Fibroblast of the conjunctiva (primary cell): ENCODE data around the gene SPATS1.

Experiments used
- DNase-seq: peaks from one replicate; pipeline ENCODE4 v3.0.0-alpha.2; 2010; ENCODE audit warnings: low read depth

SPATS1 gene, protein sequence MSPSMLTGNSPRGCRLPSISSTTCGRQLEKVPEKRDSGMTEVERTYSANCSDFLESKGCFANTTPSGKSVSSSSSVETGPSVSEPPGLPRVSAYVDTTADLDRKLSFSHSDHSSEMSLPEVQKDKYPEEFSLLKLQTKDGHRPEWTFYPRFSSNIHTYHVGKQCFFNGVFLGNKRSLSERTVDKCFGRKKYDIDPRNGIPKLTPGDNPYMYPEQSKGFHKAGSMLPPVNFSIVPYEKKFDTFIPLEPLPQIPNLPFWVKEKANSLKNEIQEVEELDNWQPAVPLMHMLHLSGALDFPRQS

DNA sequence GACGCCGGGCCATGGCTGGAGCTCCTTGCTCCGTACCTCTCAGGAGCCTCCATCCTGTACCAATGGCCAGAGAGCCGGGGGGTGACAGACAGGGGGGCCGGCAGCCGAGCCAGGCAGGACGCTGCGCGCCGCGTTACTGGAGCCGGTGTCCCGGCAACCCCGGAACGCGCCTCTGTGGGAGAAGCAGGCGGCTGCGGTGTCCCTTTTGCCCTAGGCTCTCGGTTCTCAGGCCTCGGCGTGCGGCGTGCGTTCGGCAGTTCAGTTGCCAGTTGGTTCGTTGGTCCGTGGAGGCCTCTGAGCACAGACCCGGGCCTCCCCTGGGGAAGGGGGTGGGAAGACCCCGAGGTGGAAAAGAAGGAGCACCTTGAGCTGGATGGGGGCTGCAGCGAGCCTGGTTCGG is at the start of gene SPATS1:
TSS of gene SPATS1 (plus strand) at position 162 of the 400 bp plus-strand sequence. CDS start 446 bp downstream, outside the sequence.
- no peak for DNase-seq

- no peak for DNase-seq
These were observed 49.6 kb upstream of the SPATS1 start for GRCh38 chr6:44292661-44293365.

- DNase-seq, result no peak
These were observed 47.3 kb upstream of the SPATS1 start for GRCh38 chr6:44294832-44295791.

DNA sequence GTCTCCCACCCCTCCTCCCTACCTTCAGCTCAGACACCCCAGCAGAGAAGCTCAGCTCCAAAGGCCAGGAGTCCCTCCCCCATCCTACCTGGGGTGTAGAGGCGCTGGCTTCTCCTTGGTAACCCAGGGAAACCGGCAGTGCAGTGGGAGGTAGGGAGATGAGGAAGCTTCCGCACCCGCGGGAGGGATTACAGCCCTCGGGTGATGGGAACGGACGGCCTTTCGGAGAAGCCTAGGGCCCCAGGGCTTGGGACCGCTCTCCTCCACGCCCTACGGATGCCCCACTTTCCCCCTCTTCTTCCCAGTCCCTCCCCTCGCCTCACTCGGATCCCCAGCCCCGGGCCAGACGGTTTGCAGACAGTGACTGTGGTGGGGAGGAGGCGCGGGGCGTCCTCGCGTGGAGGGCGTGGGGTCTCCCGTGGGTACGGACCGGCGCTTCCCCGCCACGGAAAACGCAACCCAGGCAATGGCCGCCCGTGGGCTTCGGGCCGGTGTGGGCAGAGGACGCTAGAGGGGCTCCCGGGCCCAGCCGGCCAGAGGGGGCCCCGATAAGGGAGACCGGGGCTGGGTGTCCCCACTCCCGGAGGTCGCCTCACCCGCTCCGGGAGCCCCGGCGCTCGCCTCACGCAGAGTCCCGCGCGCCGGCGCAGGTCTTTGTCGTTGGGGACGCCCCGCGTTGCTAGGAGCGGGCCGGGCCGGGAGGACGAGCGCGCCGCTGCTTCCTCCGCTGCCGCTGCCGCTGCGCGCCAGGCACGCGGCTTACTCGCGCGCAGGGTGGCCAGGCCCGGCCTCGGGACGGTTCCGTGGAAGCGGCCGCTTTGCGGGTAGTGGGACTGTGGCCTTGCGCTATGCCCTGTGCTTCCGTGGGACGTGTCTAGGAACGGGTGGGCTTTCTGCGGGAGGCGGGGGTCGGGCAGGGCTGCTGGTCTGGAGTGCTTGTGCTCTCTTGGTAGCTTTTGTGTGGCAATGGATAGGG is 45.1 kb upstream of the SPATS1 start:
- no peak for DNase-seq

DNA sequence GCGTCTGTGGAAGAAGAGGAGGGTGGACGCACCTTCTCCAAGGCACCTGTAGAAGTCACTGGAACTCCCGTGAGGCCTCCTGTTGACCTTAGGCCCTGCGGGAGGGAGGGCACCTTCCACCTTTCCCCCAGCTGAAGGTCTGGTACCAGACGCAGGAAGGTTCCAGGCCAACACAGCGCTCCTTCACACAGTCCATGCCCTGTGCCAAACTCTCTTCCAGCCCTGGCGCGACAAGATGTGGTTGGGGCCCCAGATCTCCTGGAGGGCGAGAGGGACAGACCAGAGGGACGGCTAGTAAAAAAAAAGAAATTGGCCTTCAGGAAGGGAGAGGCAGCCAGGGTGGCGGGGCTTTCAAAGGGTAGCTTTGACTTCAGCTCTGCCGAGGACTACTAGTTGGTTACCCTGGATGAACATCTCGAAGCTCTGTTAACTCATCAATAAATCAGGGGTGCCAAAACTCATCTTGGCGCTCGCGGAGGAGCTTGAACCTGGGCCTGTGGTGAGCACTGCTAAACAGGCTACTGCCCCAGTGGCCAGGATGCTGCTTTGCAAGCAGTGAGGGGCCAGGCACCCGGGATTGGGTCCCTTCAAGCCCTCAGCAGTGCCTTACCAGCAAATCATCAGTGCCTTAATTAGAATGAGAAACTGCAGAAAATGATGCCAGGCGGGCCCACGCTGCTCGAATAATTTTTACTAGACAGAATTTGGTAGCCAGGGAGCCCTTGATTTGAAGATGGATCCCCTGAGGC is 44.2 kb upstream of the SPATS1 start:
- DNase-seq, result no peak

GRCh38 chr6:44298864-44299263 is 43.6 kb upstream of the SPATS1 start:
- DNase-seq, result no peak

- DNase-seq, result no peak
These were observed 42.1 kb upstream of the SPATS1 start for GRCh38 chr6:44300292-44300823.

- DNase-seq, result no peak
These were observed 41.3 kb upstream of the SPATS1 start for GRCh38 chr6:44301106-44301505.

DNA sequence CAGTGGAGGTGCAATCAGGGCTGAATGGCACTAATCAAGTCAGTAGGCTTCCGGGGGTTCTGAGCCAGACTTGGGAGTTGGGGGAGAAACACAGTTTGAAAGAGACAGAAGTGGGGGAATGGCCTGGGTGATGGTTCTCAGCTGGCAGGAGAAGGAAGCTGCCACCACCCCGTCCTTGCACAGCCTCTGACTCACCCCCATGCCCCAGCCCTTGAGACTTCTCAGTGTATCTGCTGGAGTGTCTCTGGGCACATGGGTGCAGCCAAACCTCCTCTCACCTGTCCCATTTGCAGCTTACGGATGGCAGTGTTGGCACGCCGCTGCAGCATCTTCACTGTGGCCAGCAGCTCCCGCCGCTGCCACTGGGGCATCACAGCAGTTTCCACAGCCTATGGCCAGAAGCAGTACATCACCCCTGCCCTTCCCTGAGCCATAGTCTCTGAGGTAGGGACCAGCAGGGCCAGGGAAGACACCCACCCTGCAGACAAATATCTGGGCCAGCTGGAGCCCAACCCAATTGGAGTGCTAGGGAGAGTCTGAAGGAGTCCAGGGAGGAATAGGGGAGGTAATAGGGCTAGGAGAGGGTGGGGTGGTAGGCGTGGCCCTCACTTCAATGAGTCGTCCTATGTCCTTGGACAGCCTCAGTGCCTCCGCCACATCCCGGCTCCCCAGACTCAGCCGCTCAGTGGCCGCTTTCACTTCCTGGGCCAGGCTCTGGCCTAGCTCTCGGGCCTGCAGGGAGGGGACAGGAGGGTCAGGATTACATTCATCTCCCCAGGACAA is 40.5 kb upstream of the SPATS1 start:
- DNase-seq, result no peak

DNA sequence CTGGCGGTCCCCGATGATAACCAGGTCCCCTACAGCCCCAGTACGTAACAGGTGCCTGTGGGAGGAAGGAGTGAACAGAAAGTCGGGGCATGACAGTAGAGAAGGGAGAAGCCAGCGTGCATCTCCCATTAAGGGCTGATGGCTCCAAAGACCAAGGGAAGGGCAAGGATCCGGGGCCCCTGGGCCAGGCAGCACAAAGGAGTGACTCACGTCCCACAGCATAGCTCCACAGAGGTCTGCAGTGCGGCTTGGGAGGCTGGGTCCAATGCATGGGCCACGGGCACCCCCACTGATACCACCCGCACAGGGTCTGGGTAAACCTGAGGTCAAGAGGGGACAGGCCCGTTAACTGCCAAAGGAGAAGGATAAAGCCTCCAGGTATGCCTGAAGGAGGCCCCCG is 39.6 kb upstream of the SPATS1 start:
- no peak for DNase-seq

DNA sequence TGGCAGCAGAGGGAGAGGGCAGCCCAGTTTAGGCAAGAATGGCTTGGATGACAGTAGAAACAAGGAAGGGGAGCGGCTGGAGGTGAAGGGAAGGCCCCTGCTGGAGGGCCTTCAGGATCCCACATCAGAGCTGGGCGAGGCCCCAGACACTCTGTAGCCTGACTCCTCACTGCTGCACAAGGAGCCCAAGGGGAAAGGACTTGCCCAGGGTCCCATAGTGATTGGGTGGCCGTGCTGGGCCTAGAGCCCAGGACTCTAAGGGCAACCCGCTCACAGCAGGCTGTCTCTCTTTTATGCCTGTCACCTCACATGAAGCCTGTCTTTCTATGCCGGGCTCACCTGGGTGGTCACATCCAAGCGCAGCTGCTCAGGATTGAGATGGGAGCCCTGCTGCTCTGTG is 38.6 kb upstream of the SPATS1 start:
- DNase-seq, result no peak

DNA sequence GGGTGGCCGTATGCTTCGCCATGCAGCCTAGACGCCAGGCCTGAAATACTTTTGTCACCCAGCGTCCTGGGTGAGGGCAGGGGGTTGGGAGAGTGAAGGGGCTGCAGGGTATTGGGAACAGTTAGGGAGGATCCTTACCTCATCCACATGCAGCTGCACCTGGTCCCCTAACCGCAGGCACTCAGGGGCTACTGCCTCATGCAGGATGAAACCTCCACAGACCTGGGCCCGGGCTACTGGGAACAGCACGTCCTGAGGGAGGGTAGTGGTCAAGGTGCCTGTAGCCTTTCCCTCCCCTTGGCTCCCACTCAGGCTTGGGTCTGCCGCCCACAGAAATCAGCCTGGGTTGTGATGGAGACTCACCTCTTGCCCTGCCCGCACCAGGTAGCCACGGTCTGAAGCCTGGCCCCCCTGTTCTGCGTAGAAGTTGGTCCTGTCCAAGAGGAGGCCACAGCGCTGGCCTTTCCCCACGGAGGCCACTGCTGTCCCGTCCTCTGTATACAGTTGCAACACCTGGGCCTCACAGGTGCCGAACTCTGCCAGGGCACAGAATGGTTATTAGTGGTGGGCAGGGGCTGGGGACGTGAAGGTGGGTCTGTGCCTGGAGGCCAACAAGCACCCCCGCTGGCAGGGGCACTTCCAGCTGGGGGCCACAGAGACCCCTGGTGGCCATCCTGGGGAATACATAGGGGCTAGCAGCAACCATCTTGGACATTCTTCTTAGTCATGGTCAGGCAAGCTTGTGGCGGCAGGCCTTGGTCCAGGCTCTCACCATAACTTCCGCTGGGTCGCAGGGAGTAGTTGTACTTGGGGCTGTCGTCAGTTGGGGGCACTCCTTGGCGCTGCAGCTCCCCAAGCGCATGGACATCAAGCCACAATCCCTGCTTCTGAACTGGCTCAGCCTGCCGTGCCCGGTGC is 37.9 kb upstream of the SPATS1 start:
- no peak for DNase-seq

GRCh38 chr6:44305200-44305725 is 37.2 kb upstream of the SPATS1 start:
- DNase-seq, result no peak

DNA sequence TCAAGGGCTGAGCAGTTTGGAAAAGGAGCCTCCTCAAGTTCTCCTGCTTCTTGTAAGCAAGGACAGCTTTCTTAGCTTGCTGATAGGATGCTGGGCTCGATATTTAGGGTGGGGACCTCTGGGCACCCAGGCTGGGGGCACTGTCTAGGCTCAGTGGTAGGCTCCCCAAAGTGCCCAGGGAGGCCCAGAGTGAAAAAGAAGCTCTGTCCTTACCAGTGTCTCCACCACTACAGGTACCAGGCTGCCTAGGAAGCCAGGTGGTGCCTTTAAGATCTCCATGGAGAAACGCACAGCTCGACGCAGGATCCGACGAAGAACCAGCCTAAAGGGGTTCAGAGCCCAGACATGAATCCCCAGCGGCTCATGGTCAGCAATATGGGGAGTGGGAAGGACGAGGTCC is 35.7 kb upstream of the SPATS1 start:
- no peak for DNase-seq

DNA sequence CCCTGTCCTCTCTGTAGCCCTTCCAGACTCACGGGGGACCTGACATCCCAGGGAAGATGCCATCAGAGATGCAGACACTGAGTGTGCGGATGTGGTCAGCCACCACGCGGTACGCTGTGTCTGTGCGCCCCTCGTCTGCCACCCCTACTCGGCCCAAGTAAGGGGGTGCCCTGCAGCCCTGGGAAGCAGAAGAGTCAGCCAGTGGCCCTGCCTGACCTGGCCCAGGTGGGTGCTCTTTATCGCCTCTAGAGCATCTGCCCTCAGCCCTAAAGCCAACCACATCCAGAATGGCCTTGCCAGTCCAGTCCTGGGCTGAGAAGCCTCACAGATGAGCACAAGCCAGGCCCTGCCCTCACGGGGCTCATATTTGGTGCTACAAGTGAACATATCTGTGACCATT is 35.2 kb upstream of the SPATS1 start:
- DNase-seq, result no peak

DNA sequence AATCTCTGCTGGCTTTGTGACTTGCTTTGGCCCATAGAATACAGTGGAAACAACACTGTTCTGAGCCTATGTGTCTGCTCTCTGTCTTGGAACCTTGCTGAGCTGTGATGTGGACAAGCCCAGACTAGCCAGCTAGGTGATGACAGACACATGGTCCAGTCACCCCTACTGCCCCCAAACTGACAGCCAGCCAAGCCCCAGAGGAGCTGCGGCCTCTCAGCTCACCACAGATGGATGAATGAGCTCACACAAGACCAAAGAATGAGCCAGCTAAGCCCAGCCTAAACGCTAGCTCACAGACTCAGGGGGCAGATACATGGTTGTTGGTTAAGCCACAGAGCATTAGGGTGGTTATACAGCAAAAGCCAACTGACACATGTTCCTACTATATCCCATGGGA is 33.4 kb upstream of the SPATS1 start:
- no peak for DNase-seq

DNA sequence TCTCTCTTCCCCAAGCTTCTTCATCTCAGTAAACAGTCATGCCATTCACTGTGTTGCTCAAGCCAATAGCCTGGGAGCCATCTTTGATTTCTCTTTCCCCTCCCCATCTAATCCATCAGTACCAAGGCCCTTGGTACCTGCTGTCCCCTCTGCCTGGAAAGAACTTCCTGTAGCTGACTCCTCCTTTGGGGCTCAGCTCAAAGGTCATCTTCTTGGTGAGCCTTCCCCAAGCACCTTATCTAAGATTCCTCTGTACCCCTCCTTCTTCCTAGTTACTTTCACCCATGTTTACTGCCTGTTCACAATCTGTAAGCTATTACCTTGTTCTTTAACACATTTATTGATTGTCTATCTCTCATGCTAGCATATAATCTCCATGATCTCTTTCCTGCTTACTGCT is 32.8 kb upstream of the SPATS1 start:
- no peak for DNase-seq

GRCh38 chr6:44310241-44310640 is 32.2 kb upstream of the SPATS1 start:
- DNase-seq, result no peak
